ENCODE results near the gene BAZ2B.

Gene BAZ2B

GRCh38 chr2:159608108-159608507, 8.2 kb downstream of the BAZ2B start:
- Histone ChIP-seq H3K9me3 (ENCODE audit: control insufficient read depth, insufficient read depth, low read length) (no peaks in the 10 kb centered on the region), H3K27ac (ENCODE audit: low read length) (no peak overlapping the region), H3K4me1 (ENCODE audit: control insufficient read depth, insufficient read depth, low read length) (peaks cover 2% of the 10 kb centered on the region; the same call in 1 of the 2 replicates), H3K27me3 (ENCODE audit: control insufficient read depth, insufficient read depth, low read length) (no peaks in the 10 kb centered on the region), H3K4me3 (ENCODE audit: low read length) (no peak overlapping the region), H3K36me3 (ENCODE audit: control insufficient read depth, insufficient read depth, low read length) (no peaks in the 10 kb centered on the region)
- DNase-seq (ENCODE audit: low read depth, low spot score) = no peak
- WGBS (ENCODE audit: insufficient coverage, insufficient read length) = no CpG with 5 or more reads among the region's 6 CpGs

- peaks cover 2% of the 10 kb centered on the region; the same call in 1 of the 2 replicates for H3K4me1 ChIP-seq (ENCODE audit: control insufficient read depth, insufficient read depth, low read length)
- no peak overlapping the region for H3K4me3 ChIP-seq (ENCODE audit: low read length)
- no peaks in the 10 kb centered on the region for H3K36me3 ChIP-seq (ENCODE audit: control insufficient read depth, insufficient read depth, low read length)
- WGBS (ENCODE audit: insufficient coverage, insufficient read length) = no CpG with 5 or more reads among the region's 2 CpGs
- no peak overlapping the region for H3K27ac ChIP-seq (ENCODE audit: low read length)
- no peak for DNase-seq (ENCODE audit: low read depth, low spot score)
- no peaks in the 10 kb centered on the region for H3K27me3 ChIP-seq (ENCODE audit: control insufficient read depth, insufficient read depth, low read length)
- no peaks in the 10 kb centered on the region for H3K9me3 ChIP-seq (ENCODE audit: control insufficient read depth, insufficient read depth, low read length)
These were observed 10.1 kb downstream of the BAZ2B start for GRCh38 chr2:159606287-159606686.

- H3K27me3 ChIP-seq (ENCODE audit: control insufficient read depth, insufficient read depth, low read length) = no peaks in the 10 kb centered on the region
- H3K4me3 ChIP-seq (ENCODE audit: low read length) = no peak overlapping the region
- H3K9me3 ChIP-seq (ENCODE audit: control insufficient read depth, insufficient read depth, low read length) = no peaks in the 10 kb centered on the region
- DNase-seq (ENCODE audit: low read depth, low spot score) = no peak
- WGBS (ENCODE audit: insufficient coverage, insufficient read length) = 100% methylated on average over 1 of the region's 3 CpGs
- H3K36me3 ChIP-seq (ENCODE audit: control insufficient read depth, insufficient read depth, low read length) = no peaks in the 10 kb centered on the region
- no peak overlapping the region for H3K27ac ChIP-seq (ENCODE audit: low read length)
- H3K4me1 ChIP-seq (ENCODE audit: control insufficient read depth, insufficient read depth, low read length) = peaks cover 2% of the 10 kb centered on the region; the same call in 1 of the 2 replicates
These were observed 10.7 kb downstream of the BAZ2B start for GRCh38 chr2:159605441-159606178.

- no peak overlapping the region for H3K27ac ChIP-seq (ENCODE audit: low read length)
- WGBS (ENCODE audit: insufficient coverage, insufficient read length) = no CpG with 5 or more reads among the region's 2 CpGs
- H3K4me1 ChIP-seq (ENCODE audit: control insufficient read depth, insufficient read depth, low read length) = no peaks in the 10 kb centered on the region; the same call in 1 of the 2 replicates
- H3K9me3 ChIP-seq (ENCODE audit: control insufficient read depth, insufficient read depth, low read length) = no peaks in the 10 kb centered on the region
- no peak overlapping the region for H3K4me3 ChIP-seq (ENCODE audit: low read length)
- no peaks in the 10 kb centered on the region for H3K36me3 ChIP-seq (ENCODE audit: control insufficient read depth, insufficient read depth, low read length)
- H3K27me3 ChIP-seq (ENCODE audit: control insufficient read depth, insufficient read depth, low read length) = no peaks in the 10 kb centered on the region
- no peak for DNase-seq (ENCODE audit: low read depth, low spot score)
These were observed 12.2 kb downstream of the BAZ2B start for GRCh38 chr2:159604159-159604558.

GRCh38 chr2:159600752-159601151, 15.6 kb downstream of the BAZ2B start:
- Histone ChIP-seq H3K4me1 (ENCODE audit: control insufficient read depth, insufficient read depth, low read length) (no peaks in the 10 kb centered on the region), H3K27ac (ENCODE audit: low read length) (no peak overlapping the region), H3K4me3 (ENCODE audit: low read length) (no peak overlapping the region), H3K9me3 (ENCODE audit: control insufficient read depth, insufficient read depth, low read length) (no peaks in the 10 kb centered on the region), H3K36me3 (ENCODE audit: control insufficient read depth, insufficient read depth, low read length) (no peaks in the 10 kb centered on the region), H3K27me3 (ENCODE audit: control insufficient read depth, insufficient read depth, low read length) (no peaks in the 10 kb centered on the region)
- no peak for DNase-seq (ENCODE audit: low read depth, low spot score)
- no CpG with 5 or more reads among the region's 3 CpGs for WGBS (ENCODE audit: insufficient coverage, insufficient read length)

GRCh38 chr2:159595410-159596046, 20.8 kb downstream of the BAZ2B start:
- no peak overlapping the region for H3K4me3 ChIP-seq (ENCODE audit: low read length)
- H3K27ac ChIP-seq (ENCODE audit: low read length) = no peak overlapping the region
- H3K4me1 ChIP-seq (ENCODE audit: control insufficient read depth, insufficient read depth, low read length) = no peaks in the 10 kb centered on the region
- no peak for DNase-seq (ENCODE audit: low read depth, low spot score)
- WGBS (ENCODE audit: insufficient coverage, insufficient read length) = no CpG with 5 or more reads among the region's 6 CpGs
- H3K9me3 ChIP-seq (ENCODE audit: control insufficient read depth, insufficient read depth, low read length) = no peaks in the 10 kb centered on the region
- no peaks in the 10 kb centered on the region for H3K36me3 ChIP-seq (ENCODE audit: control insufficient read depth, insufficient read depth, low read length)
- H3K27me3 ChIP-seq (ENCODE audit: control insufficient read depth, insufficient read depth, low read length) = no peaks in the 10 kb centered on the region

GRCh38 chr2:159592441-159592840, 23.9 kb downstream of the BAZ2B start:
- no peak for DNase-seq (ENCODE audit: low read depth, low spot score)
- Histone ChIP-seq H3K27ac (ENCODE audit: low read length) (no peak overlapping the region), H3K4me3 (ENCODE audit: low read length) (no peak overlapping the region), H3K9me3 (ENCODE audit: control insufficient read depth, insufficient read depth, low read length) (no peaks in the 10 kb centered on the region), H3K36me3 (ENCODE audit: control insufficient read depth, insufficient read depth, low read length) (no peaks in the 10 kb centered on the region), H3K4me1 (ENCODE audit: control insufficient read depth, insufficient read depth, low read length) (no peaks in the 10 kb centered on the region), H3K27me3 (ENCODE audit: control insufficient read depth, insufficient read depth, low read length) (no peaks in the 10 kb centered on the region)
- WGBS (ENCODE audit: insufficient coverage, insufficient read length) = no CpG with 5 or more reads among the region's 4 CpGs

- DNase-seq (ENCODE audit: low read depth, low spot score) = no peak
- H3K4me3 ChIP-seq (ENCODE audit: low read length) = no peak overlapping the region
- H3K27ac ChIP-seq (ENCODE audit: low read length) = no peak overlapping the region
- H3K9me3 ChIP-seq (ENCODE audit: control insufficient read depth, insufficient read depth, low read length) = no peaks in the 10 kb centered on the region
- no peaks in the 10 kb centered on the region for H3K27me3 ChIP-seq (ENCODE audit: control insufficient read depth, insufficient read depth, low read length)
- H3K36me3 ChIP-seq (ENCODE audit: control insufficient read depth, insufficient read depth, low read length) = no peaks in the 10 kb centered on the region
- H3K4me1 ChIP-seq (ENCODE audit: control insufficient read depth, insufficient read depth, low read length) = no peaks in the 10 kb centered on the region
These were observed 25.1 kb downstream of the BAZ2B start for GRCh38 chr2:159591221-159591620.

GRCh38 chr2:159589286-159589685, 27.1 kb downstream of the BAZ2B start:
- H3K27me3 ChIP-seq (ENCODE audit: control insufficient read depth, insufficient read depth, low read length) = no peaks in the 10 kb centered on the region
- no CpG with 5 or more reads among the region's 1 CpG for WGBS (ENCODE audit: insufficient coverage, insufficient read length)
- H3K27ac ChIP-seq (ENCODE audit: low read length) = no peak overlapping the region
- no peaks in the 10 kb centered on the region for H3K4me1 ChIP-seq (ENCODE audit: control insufficient read depth, insufficient read depth, low read length)
- DNase-seq (ENCODE audit: low read depth, low spot score) = no peak
- no peaks in the 10 kb centered on the region for H3K9me3 ChIP-seq (ENCODE audit: control insufficient read depth, insufficient read depth, low read length)
- H3K4me3 ChIP-seq (ENCODE audit: low read length) = no peak overlapping the region
- H3K36me3 ChIP-seq (ENCODE audit: control insufficient read depth, insufficient read depth, low read length) = no peaks in the 10 kb centered on the region

- no peaks in the 10 kb centered on the region for H3K36me3 ChIP-seq (ENCODE audit: control insufficient read depth, insufficient read depth, low read length)
- H3K4me1 ChIP-seq (ENCODE audit: control insufficient read depth, insufficient read depth, low read length) = no peaks in the 10 kb centered on the region
- H3K9me3 ChIP-seq (ENCODE audit: control insufficient read depth, insufficient read depth, low read length) = no peaks in the 10 kb centered on the region
- no peak overlapping the region for H3K27ac ChIP-seq (ENCODE audit: low read length)
- H3K27me3 ChIP-seq (ENCODE audit: control insufficient read depth, insufficient read depth, low read length) = no peaks in the 10 kb centered on the region
- no CpG with 5 or more reads among the region's 3 CpGs for WGBS (ENCODE audit: insufficient coverage, insufficient read length)
- DNase-seq (ENCODE audit: low read depth, low spot score) = no peak
- no peak overlapping the region for H3K4me3 ChIP-seq (ENCODE audit: low read length)
These were observed 30.3 kb downstream of the BAZ2B start for GRCh38 chr2:159586034-159586433.

GRCh38 chr2:159585622-159586021, 30.7 kb downstream of the BAZ2B start:
- Histone ChIP-seq H3K36me3 (ENCODE audit: control insufficient read depth, insufficient read depth, low read length) (no peaks in the 10 kb centered on the region), H3K27ac (ENCODE audit: low read length) (no peak overlapping the region), H3K4me1 (ENCODE audit: control insufficient read depth, insufficient read depth, low read length) (no peaks in the 10 kb centered on the region), H3K27me3 (ENCODE audit: control insufficient read depth, insufficient read depth, low read length) (no peaks in the 10 kb centered on the region), H3K9me3 (ENCODE audit: control insufficient read depth, insufficient read depth, low read length) (no peaks in the 10 kb centered on the region), H3K4me3 (ENCODE audit: low read length) (no peak overlapping the region)
- DNase-seq (ENCODE audit: low read depth, low spot score) = no peak

Data from iPS DF 6.9 (cell line).